Neutrophil (primary cell): ENCODE measurements around the gene LMOD1.
"Not testable (repeated sequence)": the region's sequence is repeated elsewhere in the genome, so short reads cannot be mapped to it uniquely, and the experiment has no call there.

Experiments
- H3K27ac ChIP-seq: fragments of 200-600 bp; sonication (generic); 2 replicates; pipeline ENCODE4 v1.5.1; 2016; ENCODE audit warnings: mild to moderate bottlenecking, moderate library complexity
- H3K27me3 ChIP-seq: fragments of 200-600 bp; sonication (generic); 2 replicates; pipeline ENCODE4 v1.6.0; 2016; ENCODE audit warnings: mild to moderate bottlenecking
- H3K36me3 ChIP-seq: fragments of 200-600 bp; sonication (generic); 2 replicates; pipeline ENCODE4 v1.5.1; 2017
- H3K4me1 ChIP-seq, 2 experiments: fragments of 200-600 bp in 1 of 2; sonication (generic) in 1 of 2; 1 replicate in 1 of 2; 2 replicates in 1 of 2; pipeline versions ENCODE4 v1.5.1 to v1.6.1; 2013 to 2016; ENCODE audit warnings: low read depth in 1 of 2, low read length in 1 of 2, mild to moderate bottlenecking in 1 of 2, moderate library complexity in 1 of 2; ENCODE audit not compliant: control insufficient read depth in 1 of 2, insufficient read depth in 1 of 2
- H3K4me3 ChIP-seq, 2 experiments: fragments of 200-600 bp in 1 of 2; sonication (generic) in 1 of 2; 1 replicate in 1 of 2; 2 replicates in 1 of 2; pipeline ENCODE4 v1.5.1; 2013 to 2016; ENCODE audit warnings: low read depth in 1 of 2, low read length in 1 of 2, mild to moderate bottlenecking in 1 of 2, moderate library complexity in 1 of 2
- H3K9me3 ChIP-seq: fragments of 200-600 bp; sonication (generic); 2 replicates; pipeline ENCODE4 v1.5.1; 2016
- TF ChIP-seq, protein P1 (sequence below): fragments of 200-600 bp; sonication (generic); IDR thresholded peaks from 2 replicates; pipeline ENCODE4 v1.5.1; 2016; ENCODE audit warnings: antibody characterized with exemption

The LMOD1 gene

DNA sequence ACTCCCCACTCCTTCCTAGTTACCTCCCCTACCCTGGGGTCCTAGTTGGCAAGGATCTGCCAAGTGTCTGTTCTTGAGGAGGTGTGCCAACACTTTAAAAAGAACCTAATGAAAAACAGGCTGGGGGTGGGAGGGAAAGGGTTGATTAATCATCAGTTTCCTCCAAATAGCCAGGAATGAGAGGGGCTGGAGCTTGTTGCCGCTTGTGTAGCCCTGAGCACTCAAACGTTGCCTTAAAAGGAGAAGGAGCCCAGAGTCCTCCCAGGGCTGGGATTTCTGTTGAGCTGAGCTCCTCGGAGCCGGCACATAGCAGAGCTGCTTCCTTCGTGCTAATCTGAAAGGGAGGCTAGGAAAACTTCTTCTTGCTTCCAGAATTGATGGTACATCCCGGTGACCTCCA, 41.8 kb downstream of the LMOD1 start:
- Histone ChIP-seq H3K4me1 (no peaks in the 10 kb centered on the region), H3K27me3 (peaks cover 8% of the 10 kb centered on the region), H3K27ac (no peak overlapping the region), H3K36me3 (no peaks in the 10 kb centered on the region), H3K4me3 (no peak overlapping the region), H3K9me3 (no peaks in the 10 kb centered on the region)
- TF ChIP-seq, protein P1, sequence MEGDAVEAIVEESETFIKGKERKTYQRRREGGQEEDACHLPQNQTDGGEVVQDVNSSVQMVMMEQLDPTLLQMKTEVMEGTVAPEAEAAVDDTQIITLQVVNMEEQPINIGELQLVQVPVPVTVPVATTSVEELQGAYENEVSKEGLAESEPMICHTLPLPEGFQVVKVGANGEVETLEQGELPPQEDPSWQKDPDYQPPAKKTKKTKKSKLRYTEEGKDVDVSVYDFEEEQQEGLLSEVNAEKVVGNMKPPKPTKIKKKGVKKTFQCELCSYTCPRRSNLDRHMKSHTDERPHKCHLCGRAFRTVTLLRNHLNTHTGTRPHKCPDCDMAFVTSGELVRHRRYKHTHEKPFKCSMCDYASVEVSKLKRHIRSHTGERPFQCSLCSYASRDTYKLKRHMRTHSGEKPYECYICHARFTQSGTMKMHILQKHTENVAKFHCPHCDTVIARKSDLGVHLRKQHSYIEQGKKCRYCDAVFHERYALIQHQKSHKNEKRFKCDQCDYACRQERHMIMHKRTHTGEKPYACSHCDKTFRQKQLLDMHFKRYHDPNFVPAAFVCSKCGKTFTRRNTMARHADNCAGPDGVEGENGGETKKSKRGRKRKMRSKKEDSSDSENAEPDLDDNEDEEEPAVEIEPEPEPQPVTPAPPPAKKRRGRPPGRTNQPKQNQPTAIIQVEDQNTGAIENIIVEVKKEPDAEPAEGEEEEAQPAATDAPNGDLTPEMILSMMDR = no peak

DNA sequence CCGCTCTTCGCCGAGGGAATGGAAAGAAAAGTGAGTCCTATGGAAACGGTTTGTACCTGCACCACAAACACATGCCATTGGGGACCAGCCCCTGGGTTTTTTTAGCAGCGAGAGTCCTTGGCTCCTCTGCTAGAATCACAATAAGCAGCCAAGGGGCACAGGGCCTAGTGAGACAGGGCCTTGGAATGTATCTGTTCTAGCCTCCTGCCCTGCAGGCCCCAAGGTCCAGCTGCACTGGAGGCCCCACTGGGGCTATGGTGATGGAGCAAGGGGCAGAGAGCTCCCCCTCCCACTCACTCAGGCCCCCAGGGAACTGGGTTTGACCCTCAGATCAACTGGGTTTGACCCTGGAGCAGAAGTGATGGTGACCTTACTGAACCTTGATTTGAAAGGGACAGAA, 43.2 kb downstream of the LMOD1 start:
- H3K9me3 ChIP-seq = no peaks in the 10 kb centered on the region
- no peak overlapping the region for H3K4me3 ChIP-seq
- H3K27ac ChIP-seq = no peak overlapping the region
- TF ChIP-seq, protein P1 = no peak
- H3K27me3 ChIP-seq = peaks cover 8% of the 10 kb centered on the region
- H3K36me3 ChIP-seq = no peaks in the 10 kb centered on the region
- H3K4me1 ChIP-seq = no peaks in the 10 kb centered on the region

DNA sequence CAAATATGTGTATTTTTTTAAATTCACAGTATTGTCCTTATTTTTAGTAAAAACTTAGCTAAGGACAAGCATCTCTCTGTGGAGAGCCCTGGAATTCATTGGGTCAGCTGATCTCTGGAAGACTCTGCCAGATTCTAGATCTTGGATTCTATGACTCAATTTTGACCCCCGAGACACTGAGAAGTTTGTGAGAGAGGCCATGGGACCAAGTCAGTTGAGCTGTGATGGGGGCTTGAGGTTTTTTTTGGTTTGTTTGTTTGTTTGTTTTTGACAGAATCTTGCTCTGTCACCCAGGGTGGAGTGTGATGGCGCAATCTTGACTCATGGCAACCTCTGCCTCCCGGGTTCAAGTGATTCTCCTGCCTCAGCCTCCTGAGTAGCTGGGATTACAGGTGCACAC, 44.1 kb downstream of the LMOD1 start:
- no peaks in the 10 kb centered on the region for H3K36me3 ChIP-seq
- no peak overlapping the region for H3K27ac ChIP-seq
- H3K9me3 ChIP-seq = no peaks in the 10 kb centered on the region
- no peak overlapping the region for H3K4me3 ChIP-seq
- peaks cover 8% of the 10 kb centered on the region for H3K27me3 ChIP-seq
- H3K4me1 ChIP-seq = no peaks in the 10 kb centered on the region
- TF ChIP-seq, protein P1 = no peak

DNA sequence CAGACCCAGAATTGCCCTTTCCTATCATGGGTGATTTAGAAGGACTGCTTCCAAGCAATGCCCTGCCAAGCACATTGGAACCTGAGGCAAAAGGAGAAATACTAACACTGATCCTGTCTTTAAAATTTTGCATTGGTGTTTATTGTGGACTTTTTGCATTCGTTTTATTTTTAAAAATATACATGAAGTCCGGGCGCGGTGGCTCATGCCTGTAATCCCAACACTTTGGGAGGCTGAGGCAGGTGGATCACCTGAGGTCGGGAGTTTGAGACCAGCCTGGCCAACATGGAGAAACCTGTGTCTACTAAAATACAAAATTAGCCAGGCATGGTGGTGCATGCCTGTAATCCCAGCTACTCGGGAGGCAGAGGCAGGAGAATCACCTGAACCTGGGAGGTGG, 45.3 kb downstream of the LMOD1 start:
- H3K27ac ChIP-seq, H3K9me3 ChIP-seq, H3K27me3 ChIP-seq, H3K4me3 ChIP-seq, H3K4me1 ChIP-seq, H3K36me3 ChIP-seq: not testable (repeated sequence)

DNA sequence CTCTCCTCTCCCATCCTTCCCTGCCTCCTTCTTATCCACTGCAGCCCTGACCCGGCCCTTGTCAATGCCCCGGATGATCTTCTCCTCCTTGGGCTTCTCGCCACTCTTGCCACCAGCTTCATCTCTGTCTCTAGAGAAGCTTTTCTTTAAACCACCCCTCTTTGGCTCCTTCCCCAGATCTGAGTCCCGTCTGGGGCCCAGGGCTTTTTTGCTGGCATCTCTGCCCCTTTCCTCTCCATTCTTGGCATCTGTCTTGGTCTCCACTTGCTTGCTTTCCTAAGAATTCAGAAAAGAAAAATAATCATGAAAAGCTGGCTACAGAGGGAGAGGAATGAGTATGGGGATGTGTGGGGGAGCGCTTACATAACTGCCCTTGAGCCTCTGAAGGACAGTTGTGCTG, 45.9 kb downstream of the LMOD1 start:
- no peaks in the 10 kb centered on the region for H3K9me3 ChIP-seq
- no peak overlapping the region for H3K27ac ChIP-seq
- H3K27me3 ChIP-seq = peaks cover 8% of the 10 kb centered on the region
- H3K4me1 ChIP-seq = peaks cover 3 to 5% of the 10 kb centered on the region in 2 experiments
- TF ChIP-seq, protein P1 = no peak
- no peaks in the 10 kb centered on the region for H3K36me3 ChIP-seq
- no peak overlapping the region for H3K4me3 ChIP-seq

DNA sequence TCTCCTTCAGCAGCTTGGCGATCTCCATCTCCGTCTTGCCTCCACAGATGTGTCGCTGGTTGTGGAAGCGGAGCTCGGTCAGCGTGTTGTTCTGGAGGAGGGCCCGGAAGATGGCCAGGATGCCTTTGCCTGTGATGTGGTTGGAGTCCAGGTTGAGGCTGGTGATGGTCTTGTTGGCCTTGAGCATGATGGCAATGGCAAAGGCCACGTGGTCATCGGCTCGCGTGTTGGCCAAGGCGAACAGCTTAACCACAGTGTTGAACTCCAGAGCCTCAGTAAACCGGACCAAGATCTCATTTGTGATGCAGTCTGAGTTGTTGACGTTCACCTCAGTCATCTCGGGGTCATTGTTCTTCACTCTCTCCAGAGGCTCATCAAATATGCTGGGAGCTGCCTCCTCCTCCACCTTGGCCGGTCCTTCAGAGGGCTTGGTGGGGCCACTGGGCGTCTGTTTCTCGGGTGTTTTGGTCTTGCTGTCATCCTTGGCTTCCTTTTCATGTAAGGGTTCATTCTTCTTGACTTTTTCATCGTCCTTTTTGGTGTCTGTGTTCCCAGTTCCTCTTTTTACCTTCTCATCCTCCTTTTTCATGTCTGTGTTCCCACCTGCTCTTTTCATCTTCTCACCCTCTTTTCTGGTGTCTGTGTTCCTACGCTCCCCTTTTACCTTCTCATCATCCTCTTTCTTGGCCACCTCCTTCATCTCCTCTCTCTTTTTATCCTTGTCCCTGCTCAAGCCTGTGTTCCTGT, 46.5 kb downstream of the LMOD1 start:
- TF ChIP-seq, protein P1 = no peak
- Histone ChIP-seq H3K4me3 (no peak overlapping the region), H3K4me1 (peaks cover 3 to 5% of the 10 kb centered on the region in 2 experiments), H3K9me3 (no peaks in the 10 kb centered on the region), H3K36me3 (no peaks in the 10 kb centered on the region), H3K27me3 (peaks cover 8% of the 10 kb centered on the region), H3K27ac (no peak overlapping the region)
